A673 (cell line): ENCODE results near the gene CDAN1. TPM values are rescaled to one million over a fixed set of nuclear protein-coding genes. Genes with fewer than 3 reads are reported as not detected.
A peak's percentile ranks its signal among the peaks of the same experiment; 100 is the strongest.

ENCODE experiments used
- Bru-seq: library from RNA; stranded (reverse); fragments of 400-500 nt; gene quantifications from one replicate; lab custom pipeline; 2021; lab: Mats Ljungman, UMichigan
- BruChase-seq, 2 experiments: library from RNA; stranded (reverse); fragments of 400-500 nt; gene quantifications; one replicate each; lab custom pipeline; 2021; lab: Mats Ljungman, UMichigan
- BruUV-seq: library from RNA; stranded (reverse); fragments of 400-500 nt; replicated peaks from 2 replicates; lab custom pipeline; 2021; lab: Mats Ljungman, UMichigan
- CTCF ChIA-PET: fragments of 300-600 bp; sonication (Branson Sonifier 250); formaldehyde crosslinking; loops from one replicate; lab custom pipeline; 2022; ENCODE audit warnings: antibody characterized with exemption; lab: Charles Lee
- POLR2A ChIA-PET: fragments of 300-600 bp; sonication (Branson Sonifier 250); formaldehyde crosslinking; loops from one replicate; lab custom pipeline; 2022; ENCODE audit warnings: antibody characterized with exemption; ENCODE audit not compliant: low non-redundant PET; lab: Charles Lee
- DNase-seq: peaks from one replicate; pipeline ENCODE4 v3.0.0-alpha.2; 2015; ENCODE audit warnings: low spot score
- H3K27ac ChIP-seq: fragments of 200-600 bp; sonication (generic); 2 replicates; pipeline ENCODE4 v1.5.1; 2016; ENCODE audit warnings: mixed run types, low read depth, mild to moderate bottlenecking, mixed read lengths, antibody characterized with exemption, low read length; ENCODE audit not compliant: poor library complexity, severe bottlenecking
- H3K27me3 ChIP-seq: fragments of 200-600 bp; sonication (generic); replicated peaks from 2 replicates; pipeline ENCODE4 v1.6.1; 2017; ENCODE audit warnings: mixed run types, low read depth, mild to moderate bottlenecking, mixed read lengths, antibody characterized with exemption, low read length; ENCODE audit not compliant: insufficient read depth, poor library complexity
- H3K36me3 ChIP-seq: fragments of 200-600 bp; sonication (generic); 2 replicates; pipeline ENCODE4 v1.6.1; 2016; ENCODE audit warnings: mixed run types, mild to moderate bottlenecking, mixed read lengths, antibody characterized with exemption, low read length; ENCODE audit not compliant: insufficient read depth, poor library complexity, severe bottlenecking
- H3K4me1 ChIP-seq: fragments of 200-600 bp; sonication (generic); 2 replicates; pipeline ENCODE4 v1.6.1; 2017; ENCODE audit warnings: mixed run types, mild to moderate bottlenecking, mixed read lengths, antibody characterized with exemption, low read length; ENCODE audit not compliant: insufficient read depth, poor library complexity, severe bottlenecking
- H3K4me3 ChIP-seq: fragments of 200-600 bp; sonication (generic); 2 replicates; pipeline ENCODE4 v1.5.1; 2016; ENCODE audit warnings: low read depth, mixed run types, mild to moderate bottlenecking, mixed read lengths, low read length; ENCODE audit not compliant: poor library complexity, severe bottlenecking
- H3K9me3 ChIP-seq: fragments of 200-600 bp; sonication (generic); 2 replicates; pipeline ENCODE4 v1.6.1; 2016; ENCODE audit warnings: mixed run types, low read depth, mild to moderate bottlenecking, mixed read lengths, antibody characterized with exemption, low read length; ENCODE audit not compliant: poor library complexity, severe bottlenecking
- EZH2 ChIP-seq: fragments of 200-600 bp; sonication (generic); IDR thresholded peaks from 2 replicates; pipeline ENCODE4 v1.6.1; 2017; ENCODE audit warnings: borderline replicate concordance, low read depth, mild to moderate bottlenecking, mixed read lengths, antibody characterized with exemption, low read length; ENCODE audit not compliant: poor library complexity, severe bottlenecking
- intact Hi-C: fragments of 100-400 bp; cut with micrococcal nuclease; formaldehyde crosslinking; loops from one replicate; pipeline ENCODE4 v1.10.0; 2022; ENCODE audit not compliant: unreplicated experiment
- long read RNA-seq: library from polyadenylated mRNA; stranded (forward); transcript quantifications from one replicate; pipeline ENCODE4 v2.0.0, GENCODE V29; 2022
- total RNA-seq: library from RNA; stranded (reverse); gene quantifications from 2 replicates; pipeline ENCODE4 v1.2.3, GENCODE V29; 2021
- TF ChIP-seq, protein P1 (sequence below): fragments of 300-800, 200-600 bp; sonication (generic); conservative IDR thresholded peaks from 2 replicates; pipeline ENCODE4 v1.5.1; 2017; ENCODE audit warnings: low read depth, mild to moderate bottlenecking, antibody characterized with exemption, low read length, moderate library complexity, mixed read lengths

CDAN1 gene, protein sequence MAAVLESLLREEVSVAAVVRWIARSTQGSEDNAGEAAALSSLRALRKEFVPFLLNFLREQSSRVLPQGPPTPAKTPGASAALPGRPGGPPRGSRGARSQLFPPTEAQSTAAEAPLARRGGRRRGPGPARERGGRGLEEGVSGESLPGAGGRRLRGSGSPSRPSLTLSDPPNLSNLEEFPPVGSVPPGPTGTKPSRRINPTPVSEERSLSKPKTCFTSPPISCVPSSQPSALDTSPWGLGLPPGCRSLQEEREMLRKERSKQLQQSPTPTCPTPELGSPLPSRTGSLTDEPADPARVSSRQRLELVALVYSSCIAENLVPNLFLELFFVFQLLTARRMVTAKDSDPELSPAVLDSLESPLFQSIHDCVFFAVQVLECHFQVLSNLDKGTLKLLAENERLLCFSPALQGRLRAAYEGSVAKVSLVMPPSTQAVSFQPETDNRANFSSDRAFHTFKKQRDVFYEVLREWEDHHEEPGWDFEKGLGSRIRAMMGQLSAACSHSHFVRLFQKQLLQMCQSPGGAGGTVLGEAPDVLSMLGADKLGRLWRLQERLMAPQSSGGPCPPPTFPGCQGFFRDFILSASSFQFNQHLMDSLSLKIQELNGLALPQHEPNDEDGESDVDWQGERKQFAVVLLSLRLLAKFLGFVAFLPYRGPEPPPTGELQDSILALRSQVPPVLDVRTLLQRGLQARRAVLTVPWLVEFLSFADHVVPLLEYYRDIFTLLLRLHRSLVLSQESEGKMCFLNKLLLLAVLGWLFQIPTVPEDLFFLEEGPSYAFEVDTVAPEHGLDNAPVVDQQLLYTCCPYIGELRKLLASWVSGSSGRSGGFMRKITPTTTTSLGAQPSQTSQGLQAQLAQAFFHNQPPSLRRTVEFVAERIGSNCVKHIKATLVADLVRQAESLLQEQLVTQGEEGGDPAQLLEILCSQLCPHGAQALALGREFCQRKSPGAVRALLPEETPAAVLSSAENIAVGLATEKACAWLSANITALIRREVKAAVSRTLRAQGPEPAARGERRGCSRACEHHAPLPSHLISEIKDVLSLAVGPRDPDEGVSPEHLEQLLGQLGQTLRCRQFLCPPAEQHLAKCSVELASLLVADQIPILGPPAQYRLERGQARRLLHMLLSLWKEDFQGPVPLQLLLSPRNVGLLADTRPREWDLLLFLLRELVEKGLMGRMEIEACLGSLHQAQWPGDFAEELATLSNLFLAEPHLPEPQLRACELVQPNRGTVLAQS
- total RNA-seq (26.9 and 29.5 TPM in 2 replicates), Bru-seq, nascent RNA (percentile 63 among the genes with signal in this experiment), BruChase-seq, experiment 1, labeled RNA remaining after a 2-hour chase (percentile 69 among the genes with signal in this experiment), BruChase-seq, experiment 2, labeled RNA remaining after a 6-hour chase (percentile 71 among the genes with signal in this experiment)
- long read RNA-seq, full-length matches to known transcripts, result 2 of 17 reads
- long read RNA-seq, partial matches to known transcripts, result 5 of 17 reads
- long read RNA-seq, other reads (novel, unspliced or antisense), result 10 of 17 reads

DNA sequence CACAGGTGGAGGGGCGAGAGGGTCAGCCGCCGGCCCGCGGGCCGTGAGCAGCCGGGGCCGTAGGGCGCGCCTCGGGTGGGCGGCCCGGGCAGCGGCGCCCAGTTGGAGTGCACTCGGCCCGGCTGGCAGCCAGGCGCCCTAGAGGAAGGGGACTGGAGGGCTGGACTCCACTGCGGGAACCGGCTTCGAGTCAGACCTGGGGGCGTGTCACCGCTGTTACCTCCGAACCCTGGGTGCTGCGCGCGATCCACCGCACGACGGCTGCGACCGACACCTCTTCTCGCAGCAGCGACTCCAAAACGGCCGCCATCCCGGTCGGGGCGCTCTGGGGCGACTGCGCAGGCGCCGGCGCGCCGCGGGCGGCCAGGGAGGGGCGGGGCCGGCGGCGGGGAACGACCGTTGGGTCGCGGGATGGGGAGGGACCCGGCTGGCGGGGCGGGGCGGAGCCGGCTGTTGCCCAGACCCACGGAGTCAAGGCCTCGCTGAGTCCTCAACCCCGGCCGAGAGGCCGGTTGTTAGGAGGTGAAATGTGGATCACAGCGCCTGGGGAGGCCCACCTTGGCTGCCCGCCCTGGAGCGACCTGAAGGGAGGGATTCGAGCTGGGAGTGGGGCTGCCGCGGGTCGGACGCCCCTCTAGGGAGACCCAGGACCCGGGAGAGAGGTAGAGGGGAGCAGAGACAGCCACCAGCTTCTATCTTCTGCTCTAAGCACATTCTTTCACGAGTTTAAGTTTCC lies at the start of gene CDAN1:
CDAN1 (minus strand) TSS at position 336 of the 736 bp plus-strand sequence; CDS start at position 310, 26 bp downstream.
- Histone ChIP-seq H3K4me3 (peak within 1 kb of the TSS; percentile 82), H3K27me3 (no peaks in the 10 kb centered on the region), H3K4me1 (peaks cover 6% of the 10 kb centered on the region), H3K27ac (peak within 1 kb of the TSS; percentile 88), H3K36me3 (peaks cover 32% of the 10 kb centered on the region), H3K9me3 (no peaks in the 10 kb centered on the region)
- ChIA-PET POLR2A (no interaction called here), CTCF (interaction anchor here (2.3 kb wide), 1 partner anchor 189 kb away, joined by 10 read pairs; no protein-coding TSS in a partner anchor)
- intact Hi-C loops, result loop anchor here (2.0 kb wide), 1 partner anchor 190 kb away; no protein-coding TSS in a partner anchor
- TF ChIP-seq EZH2, result no peak
- TF ChIP-seq, protein P1, sequence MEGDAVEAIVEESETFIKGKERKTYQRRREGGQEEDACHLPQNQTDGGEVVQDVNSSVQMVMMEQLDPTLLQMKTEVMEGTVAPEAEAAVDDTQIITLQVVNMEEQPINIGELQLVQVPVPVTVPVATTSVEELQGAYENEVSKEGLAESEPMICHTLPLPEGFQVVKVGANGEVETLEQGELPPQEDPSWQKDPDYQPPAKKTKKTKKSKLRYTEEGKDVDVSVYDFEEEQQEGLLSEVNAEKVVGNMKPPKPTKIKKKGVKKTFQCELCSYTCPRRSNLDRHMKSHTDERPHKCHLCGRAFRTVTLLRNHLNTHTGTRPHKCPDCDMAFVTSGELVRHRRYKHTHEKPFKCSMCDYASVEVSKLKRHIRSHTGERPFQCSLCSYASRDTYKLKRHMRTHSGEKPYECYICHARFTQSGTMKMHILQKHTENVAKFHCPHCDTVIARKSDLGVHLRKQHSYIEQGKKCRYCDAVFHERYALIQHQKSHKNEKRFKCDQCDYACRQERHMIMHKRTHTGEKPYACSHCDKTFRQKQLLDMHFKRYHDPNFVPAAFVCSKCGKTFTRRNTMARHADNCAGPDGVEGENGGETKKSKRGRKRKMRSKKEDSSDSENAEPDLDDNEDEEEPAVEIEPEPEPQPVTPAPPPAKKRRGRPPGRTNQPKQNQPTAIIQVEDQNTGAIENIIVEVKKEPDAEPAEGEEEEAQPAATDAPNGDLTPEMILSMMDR, result no peak
- BruUV-seq, result no TSS peak
- DNase-seq, result peak; percentile 90

DNA sequence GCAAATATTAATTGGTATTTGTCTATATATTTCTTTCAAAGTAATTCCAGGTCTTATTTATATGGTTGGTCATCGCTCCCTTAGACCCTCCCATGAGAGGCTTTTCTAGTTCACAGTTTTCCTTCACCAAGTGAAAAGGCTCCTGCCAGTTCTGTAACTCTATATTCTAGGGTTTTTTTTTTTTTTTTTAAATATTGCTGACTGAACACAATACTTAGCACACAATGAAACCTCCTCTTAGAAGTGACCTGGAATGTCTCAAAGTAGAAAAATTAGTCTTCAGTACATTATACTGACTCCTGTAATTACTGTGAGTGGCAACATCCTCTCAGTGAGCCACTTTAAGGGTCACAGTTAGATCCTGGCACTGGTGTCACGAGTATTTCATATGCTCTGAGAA lies 48.6 kb upstream of the CDAN1 start:
- Histone ChIP-seq H3K27ac (no peak overlapping the region), H3K4me3 (no peak overlapping the region), H3K9me3 (no peaks in the 10 kb centered on the region), H3K27me3 (no peaks in the 10 kb centered on the region), H3K4me1 (no peaks in the 10 kb centered on the region), H3K36me3 (no peaks in the 10 kb centered on the region)
- no TSS peak for BruUV-seq
- POLR2A ChIA-PET, result no interaction called here
- CTCF ChIA-PET, result no interaction called here
- no peak for TF ChIP-seq EZH2
- TF ChIP-seq, protein P1, result no peak
- intact Hi-C loops, result no loop called here
- DNase-seq, result no peak
